GM10266 (cell line): ENCODE results near the gene IL7R.
"Not testable (repeated sequence)": the region's sequence is repeated elsewhere in the genome, so short reads cannot be mapped to it uniquely, and the experiment has no call there.

Experiments
- DNase-seq: peaks from one replicate; pipeline ENCODE4 v3.0.0; 2012; ENCODE audit errors: extremely low spot score
- CTCF ChIP-seq: IDR thresholded peaks from 2 replicates; pipeline ENCODE4 v1.5.1; 2012; ENCODE audit warnings: mild to moderate bottlenecking, low read depth; ENCODE audit not compliant: control insufficient read depth, insufficient read depth; ENCODE audit errors: missing control alignments

The IL7R gene

DNA sequence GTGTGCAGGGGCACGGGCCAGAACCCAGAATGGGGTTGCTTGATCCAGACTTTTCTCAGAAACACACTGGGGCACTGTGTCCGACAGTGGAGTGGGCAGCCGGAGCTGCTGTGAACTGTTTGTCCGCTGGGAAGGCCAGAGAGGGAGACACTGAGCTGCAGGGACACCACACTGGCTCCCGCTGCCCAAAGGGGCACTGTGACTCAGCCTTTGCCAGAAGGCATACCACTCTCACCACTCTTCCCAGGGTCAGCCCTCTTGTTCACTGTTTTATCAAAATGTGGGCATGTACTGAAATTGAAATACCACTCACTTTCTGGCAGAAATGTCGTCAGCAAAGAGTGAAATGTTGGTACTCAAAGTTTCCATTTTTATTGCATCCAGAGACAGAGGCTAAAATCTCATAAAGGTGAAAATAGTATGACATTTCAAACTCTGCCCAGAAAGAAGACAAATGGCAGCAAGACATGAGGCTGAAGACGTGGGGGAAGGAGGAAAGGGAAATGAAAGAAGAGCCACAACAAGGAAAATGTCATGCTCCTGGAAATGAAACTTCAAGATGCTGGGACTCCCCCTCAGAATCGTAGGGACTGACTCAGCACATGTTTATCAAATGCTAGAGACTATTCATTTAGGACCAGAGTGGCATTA, 4.5 kb upstream of the IL7R start:
- DNase-seq = peak; percentile 34

DNA sequence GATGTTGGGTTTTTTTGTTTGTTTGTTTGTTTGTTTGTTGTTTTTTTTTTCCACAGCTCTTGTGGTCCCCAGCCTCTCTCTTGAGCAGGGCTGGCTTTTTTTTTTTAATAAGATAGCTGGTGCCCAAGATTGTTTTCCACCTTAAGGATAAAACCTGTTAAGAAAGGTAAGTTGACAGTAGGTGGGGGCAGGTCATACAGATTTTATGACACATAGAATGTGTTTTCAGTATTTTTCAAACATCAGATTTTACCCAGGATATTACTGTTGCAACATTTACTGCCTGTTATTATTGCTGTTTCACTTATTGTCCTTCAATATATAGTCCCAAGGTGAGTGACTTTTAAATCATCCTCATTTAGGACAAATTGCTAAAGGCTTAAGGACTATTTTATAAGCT, 3.9 kb upstream of the IL7R start:
- no peak for TF ChIP-seq CTCF

More for the DNA sequence above, 4.5 kb upstream of the IL7R start:
- no peak for TF ChIP-seq CTCF

DNA sequence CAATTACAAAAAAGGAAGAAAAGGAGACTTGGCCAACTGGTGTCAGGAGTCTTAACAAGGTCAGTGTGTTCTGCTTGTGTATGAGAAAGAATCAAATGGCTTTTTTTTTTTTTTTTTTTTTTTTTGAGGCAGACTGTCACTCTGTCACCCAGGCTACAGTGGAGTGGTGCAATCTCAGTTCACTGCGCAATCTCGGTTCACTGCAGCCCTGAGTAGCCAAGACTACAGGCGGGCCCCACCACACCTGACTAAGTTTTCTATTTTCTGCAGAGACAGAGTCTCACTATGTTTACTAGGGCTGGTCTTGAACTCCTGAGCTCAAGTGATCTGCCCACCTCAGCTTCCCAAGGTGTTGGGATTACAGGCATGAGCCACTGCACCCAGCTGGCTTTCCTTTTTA, 3.1 kb upstream of the IL7R start:
- no peak for TF ChIP-seq CTCF
- no peak for DNase-seq

More for the DNA sequence above, 3.9 kb upstream of the IL7R start:
- no peak for DNase-seq

GRCh38 chr5:35854248-35854647, 2.4 kb upstream of the IL7R start:
- TF ChIP-seq CTCF = no peak
- DNase-seq = no peak

- DNase-seq = no peak
- TF ChIP-seq CTCF = no peak
Observed at GRCh38 chr5:35855187-35855586, 1.5 kb upstream of the IL7R start.

DNA sequence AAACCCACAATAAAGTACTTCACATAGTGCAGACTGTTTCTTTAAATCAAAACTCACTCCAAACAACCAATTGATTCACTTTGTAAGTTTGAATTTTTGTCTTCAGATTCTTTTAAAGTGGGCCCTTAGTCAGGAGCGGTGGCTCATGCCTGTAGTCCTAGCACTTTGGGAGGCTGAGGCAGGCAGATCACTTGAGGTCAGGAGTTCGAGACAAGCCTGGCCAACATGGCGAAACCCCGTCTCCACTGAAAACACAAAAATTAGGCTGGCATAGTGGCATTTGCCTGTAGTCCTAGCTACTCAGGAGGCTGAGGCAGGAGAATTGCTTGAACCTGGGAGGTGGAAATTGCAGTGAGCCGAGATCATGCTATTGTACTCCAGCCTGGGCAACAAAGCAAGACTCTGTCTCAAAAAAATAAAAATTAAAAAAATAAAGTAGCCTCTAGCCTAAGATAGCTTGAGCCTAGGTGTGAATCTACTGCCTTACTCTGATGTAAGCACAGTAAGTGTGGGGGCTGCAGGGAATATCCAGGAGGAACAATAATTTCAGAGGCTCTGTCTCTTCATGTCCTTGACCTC, 416 bp upstream of the IL7R start:
- not testable (repeated sequence) for DNase-seq

DNA sequence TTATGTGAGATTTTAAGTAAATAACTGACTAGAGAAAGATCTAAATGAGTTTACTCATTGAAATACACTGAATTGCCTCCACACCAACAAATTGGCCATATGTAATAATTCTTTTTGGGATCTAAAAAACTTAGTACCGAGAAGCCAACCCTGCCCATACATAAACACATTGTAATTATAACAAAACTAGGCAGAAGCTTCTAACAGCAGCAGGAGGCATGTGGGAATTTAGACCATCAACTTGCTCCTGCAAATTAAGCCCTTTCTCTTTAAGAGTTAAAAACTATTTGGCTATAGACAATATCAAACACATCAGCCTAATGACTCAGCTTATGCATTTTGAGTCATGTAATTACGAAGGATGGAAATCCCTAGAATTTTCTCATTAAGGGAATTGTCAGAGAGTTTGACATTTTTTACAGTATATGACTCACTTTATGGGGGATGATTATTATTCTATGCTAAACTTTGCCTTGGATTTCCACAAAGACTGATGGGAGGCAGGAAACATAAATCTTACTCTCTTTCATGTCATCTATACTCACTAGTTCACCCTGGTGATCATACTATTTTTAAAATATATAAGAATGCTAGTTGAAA, 1.0 kb downstream of the IL7R start:
- DNase-seq = no peak
- no peak for TF ChIP-seq CTCF
